H9 (cell line): Measurements from ENCODE around the gene TMEM60. TPM values are rescaled to one million over a fixed set of nuclear protein-coding genes. Genes with fewer than 3 reads are reported as not detected.

Experiments used
- DNase-seq: peaks from one replicate; pipeline ENCODE4 v3.0.0-alpha.2; 2017
- H2AFZ ChIP-seq: one replicate; pipeline ENCODE4 v1.6.1; 2013; ENCODE audit warnings: mild to moderate bottlenecking, low read length, control low read depth, moderate library complexity
- H2AK5ac ChIP-seq: 2 replicates; pipeline ENCODE4 v1.6.1; 2013; ENCODE audit warnings: low read length, control low read depth, mixed read lengths; ENCODE audit not compliant: insufficient read length
- H2BK120ac ChIP-seq: one replicate; pipeline ENCODE4 v1.6.1; 2013; ENCODE audit warnings: low read depth, mild to moderate bottlenecking, low read length, control low read depth, inconsistent platforms; ENCODE audit not compliant: poor library complexity, severe bottlenecking
- H2BK12ac ChIP-seq: 2 replicates; pipeline ENCODE4 v1.6.1; 2013; ENCODE audit warnings: low read length, control low read depth, mixed read lengths, low read depth; ENCODE audit not compliant: insufficient read length
- H2BK15ac ChIP-seq: 2 replicates; pipeline ENCODE4 v1.6.1; 2013; ENCODE audit warnings: low read depth, low read length, control low read depth
- H2BK20ac ChIP-seq: one replicate; pipeline ENCODE4 v1.6.1; 2013; ENCODE audit warnings: low read depth, mild to moderate bottlenecking, low read length, control low read depth, inconsistent platforms; ENCODE audit not compliant: poor library complexity, severe bottlenecking
- H2BK5ac ChIP-seq: 2 replicates; pipeline ENCODE4 v1.6.1; 2013; ENCODE audit warnings: low read length, control low read depth, mixed read lengths; ENCODE audit not compliant: insufficient read length
- H3K14ac ChIP-seq: 2 replicates; pipeline ENCODE4 v1.6.1; 2013; ENCODE audit warnings: low read length, control low read depth; ENCODE audit not compliant: insufficient read depth
- H3K18ac ChIP-seq: 2 replicates; pipeline ENCODE4 v1.6.1; 2013; ENCODE audit warnings: low read depth, mild to moderate bottlenecking, mixed read lengths, low read length, control low read depth; ENCODE audit not compliant: insufficient read length
- H3K23ac ChIP-seq: 2 replicates; pipeline ENCODE4 v1.6.1; 2013; ENCODE audit warnings: low read length, control low read depth, mixed read lengths, low read depth; ENCODE audit not compliant: insufficient read length
- H3K23me2 ChIP-seq: 2 replicates; pipeline ENCODE4 v1.6.1; 2013; ENCODE audit warnings: low read depth, mild to moderate bottlenecking, mixed read lengths, low read length, control low read depth; ENCODE audit not compliant: insufficient read length, poor library complexity, severe bottlenecking
- H3K27ac ChIP-seq: 2 replicates; pipeline ENCODE4 v1.5.1; 2013; ENCODE audit warnings: low read length, control low read depth, mixed read lengths, low read depth; ENCODE audit not compliant: insufficient read length
- H3K27me3 ChIP-seq: 2 replicates; pipeline ENCODE4 v1.6.1; 2013; ENCODE audit warnings: low read length, control low read depth, inconsistent platforms; ENCODE audit not compliant: insufficient read depth
- H3K4ac ChIP-seq: 2 replicates; pipeline ENCODE4 v1.6.1; 2013; ENCODE audit warnings: low read depth, mild to moderate bottlenecking, control low read depth, inconsistent platforms, low read length, moderate library complexity
- H3K4me1 ChIP-seq: 2 replicates; pipeline ENCODE4 v1.6.1; 2013; ENCODE audit warnings: low read length, control low read depth, inconsistent platforms; ENCODE audit not compliant: insufficient read depth
- H3K4me2 ChIP-seq: 2 replicates; pipeline ENCODE4 v1.6.1; 2013; ENCODE audit warnings: low read length, control low read depth, mixed read lengths; ENCODE audit not compliant: insufficient read length, insufficient read depth
- H3K56ac ChIP-seq: 2 replicates; pipeline ENCODE4 v1.6.1; 2013; ENCODE audit warnings: low read depth, mild to moderate bottlenecking, mixed read lengths, low read length, control low read depth; ENCODE audit not compliant: insufficient read length
- H3K79me1 ChIP-seq: 2 replicates; pipeline ENCODE4 v1.6.1; 2013; ENCODE audit warnings: low read depth, mild to moderate bottlenecking, moderate library complexity, low read length, control low read depth, inconsistent platforms; ENCODE audit not compliant: insufficient read depth, poor library complexity, severe bottlenecking
- H3K79me2 ChIP-seq: 2 replicates; pipeline ENCODE4 v1.6.1; 2013; ENCODE audit warnings: low read length, control low read depth, inconsistent platforms; ENCODE audit not compliant: insufficient read depth
- H3K9ac ChIP-seq: 2 replicates; pipeline ENCODE4 v1.6.1; 2013; ENCODE audit warnings: low read length, control low read depth, mixed read lengths; ENCODE audit not compliant: insufficient read length; ENCODE audit errors: extremely low read depth
- H3K9me3 ChIP-seq: one replicate; pipeline ENCODE4 v1.6.1; 2013; ENCODE audit warnings: low read depth, low read length, inconsistent platforms; ENCODE audit not compliant: control insufficient read depth
- H3T11ph ChIP-seq: one replicate; pipeline ENCODE4 v1.6.1; 2013; ENCODE audit warnings: mild to moderate bottlenecking, low read length, control low read depth, inconsistent platforms
- H4K20me1 ChIP-seq: one replicate; pipeline ENCODE4 v1.6.1; 2013; ENCODE audit not compliant: control insufficient read depth, insufficient read length, insufficient read depth
- H4K5ac ChIP-seq: 2 replicates; pipeline ENCODE4 v1.6.1; 2013; ENCODE audit warnings: low read depth, mild to moderate bottlenecking, mixed read lengths, low read length, control low read depth; ENCODE audit not compliant: insufficient read length
- H4K8ac ChIP-seq: replicated peaks from 2 replicates; pipeline ENCODE4 v1.6.1; 2013; ENCODE audit warnings: low read length, control low read depth, mixed read lengths, low read depth; ENCODE audit not compliant: insufficient read length
- H4K91ac ChIP-seq: 2 replicates; pipeline ENCODE4 v1.6.1; 2013; ENCODE audit warnings: low read depth, mild to moderate bottlenecking, moderate library complexity, mixed read lengths, low read length, control low read depth; ENCODE audit not compliant: insufficient read length
- H3K27ac Mint-ChIP-seq, 3 experiments: 2 replicates in 2 of 3; 3 replicates in 1 of 3; pipeline ENCODE4 v1.8.0; 2020 to 2021; ENCODE audit warnings: mixed read lengths in 3 of 3, mild to moderate bottlenecking in 1 of 3, moderate library complexity in 1 of 3
- H3K27me3 Mint-ChIP-seq: 2 replicates; pipeline ENCODE4 v1.8.0; 2021; ENCODE audit warnings: low read depth, mild to moderate bottlenecking, moderate library complexity, mixed read lengths
- H3K36me3 Mint-ChIP-seq, 3 experiments: 2 replicates in 2 of 3; 3 replicates in 1 of 3; pipeline ENCODE4 v1.8.0; 2020 to 2021; ENCODE audit warnings: low read depth in 3 of 3, mixed read lengths in 3 of 3; ENCODE audit not compliant: insufficient read depth in 1 of 3
- H3K4me1 Mint-ChIP-seq, 2 experiments: 2 replicates each; pipeline ENCODE4 v1.8.0; 2020; ENCODE audit warnings: mixed read lengths in 2 of 2
- H3K4me3 Mint-ChIP-seq, 2 experiments: 2 replicates in 1 of 2; 3 replicates in 1 of 2; pipeline ENCODE4 v1.8.0; 2020 to 2021; ENCODE audit warnings: mild to moderate bottlenecking in 2 of 2, mixed read lengths in 2 of 2, moderate library complexity in 1 of 2
- H3K9me3 Mint-ChIP-seq, 2 experiments: 2 replicates in 1 of 2; 3 replicates in 1 of 2; pipeline ENCODE4 v1.8.0; 2020; ENCODE audit warnings: mild to moderate bottlenecking in 2 of 2, mixed read lengths in 2 of 2, moderate library complexity in 1 of 2
- WGBS: extraction: QIAGEN DNeasy Blood & Tissue Kit; methylation state at CpG from one replicate; pipeline ENCODE4 v1.1.7; 2013; ENCODE audit warnings: missing lambda C conversion rate, low lambda C conversion rate, mixed read lengths; ENCODE audit not compliant: insufficient read length; ENCODE audit errors: extremely low coverage; 5-methylcytosine and 5-hydroxymethylcytosine counted together
- total RNA-seq: library from RNA; stranded (reverse); gene quantifications from 2 replicates; pipeline ENCODE4 v1.2.1, GENCODE V29; 2021
- TF ChIP-seq, protein P1 (sequence below): fragments of 200-600 bp; sonication (generic); conservative IDR thresholded peaks from 3 replicates; pipeline ENCODE4 v1.8.0; 2021; ENCODE audit warnings: antibody characterized with exemption, mild to moderate bottlenecking

Gene TMEM60
- total RNA-seq, 1 experiment from 2014 or later, result 14.3 TPM

DNA sequence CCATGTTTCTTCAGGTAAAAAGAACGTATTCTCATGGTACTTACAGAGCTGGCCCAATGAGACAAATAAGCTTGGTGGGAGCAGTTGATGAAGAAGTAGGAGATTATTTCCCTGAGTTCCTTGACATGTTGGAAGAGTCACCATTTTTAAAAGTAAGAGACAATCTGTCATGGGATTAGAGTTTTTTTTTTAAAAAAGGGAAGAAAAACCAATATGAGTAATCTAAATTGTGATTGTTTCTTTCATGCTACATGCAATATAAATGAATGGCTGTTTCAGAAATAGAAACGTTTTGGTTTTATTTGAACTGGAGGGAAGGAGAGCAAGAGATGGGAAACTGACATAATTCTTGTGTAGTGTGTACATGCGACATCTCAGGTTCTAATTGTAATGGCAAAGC is 32.8 kb downstream of the TMEM60 start:
- Histone ChIP-seq H3K4me2 (no peak overlapping the region), H3K23ac (no peak overlapping the region), H4K91ac (no peak overlapping the region), H2BK12ac (no peak overlapping the region), H4K8ac (no peak overlapping the region), H3K79me2 (no peaks in the 10 kb centered on the region; the same call in 1 of the 2 replicates), H3K27me3 (no peaks in the 10 kb centered on the region), H3K79me1 (peaks cover 2% of the 10 kb centered on the region), H3K4me1 (no peaks in the 10 kb centered on the region; the same call in 1 of the 2 replicates), H4K5ac (no peak overlapping the region), H3K23me2 (no peaks in the 10 kb centered on the region), H3K56ac (no peak overlapping the region), H2BK15ac (no peak overlapping the region), H2BK20ac (no peak overlapping the region), H3K9me3 (no peaks in the 10 kb centered on the region), H4K20me1 (no peaks in the 10 kb centered on the region), H3K14ac (no peak overlapping the region), H2AFZ (no peak overlapping the region), H3K4ac (no peak overlapping the region), H2BK5ac (no peak overlapping the region), H3T11ph (no peak overlapping the region), H3K27ac (no peak overlapping the region), H3K18ac (no peak overlapping the region), H2BK120ac (no peak overlapping the region), H3K9ac (no peak overlapping the region), H2AK5ac (no peak overlapping the region)
- TF ChIP-seq, protein P1, sequence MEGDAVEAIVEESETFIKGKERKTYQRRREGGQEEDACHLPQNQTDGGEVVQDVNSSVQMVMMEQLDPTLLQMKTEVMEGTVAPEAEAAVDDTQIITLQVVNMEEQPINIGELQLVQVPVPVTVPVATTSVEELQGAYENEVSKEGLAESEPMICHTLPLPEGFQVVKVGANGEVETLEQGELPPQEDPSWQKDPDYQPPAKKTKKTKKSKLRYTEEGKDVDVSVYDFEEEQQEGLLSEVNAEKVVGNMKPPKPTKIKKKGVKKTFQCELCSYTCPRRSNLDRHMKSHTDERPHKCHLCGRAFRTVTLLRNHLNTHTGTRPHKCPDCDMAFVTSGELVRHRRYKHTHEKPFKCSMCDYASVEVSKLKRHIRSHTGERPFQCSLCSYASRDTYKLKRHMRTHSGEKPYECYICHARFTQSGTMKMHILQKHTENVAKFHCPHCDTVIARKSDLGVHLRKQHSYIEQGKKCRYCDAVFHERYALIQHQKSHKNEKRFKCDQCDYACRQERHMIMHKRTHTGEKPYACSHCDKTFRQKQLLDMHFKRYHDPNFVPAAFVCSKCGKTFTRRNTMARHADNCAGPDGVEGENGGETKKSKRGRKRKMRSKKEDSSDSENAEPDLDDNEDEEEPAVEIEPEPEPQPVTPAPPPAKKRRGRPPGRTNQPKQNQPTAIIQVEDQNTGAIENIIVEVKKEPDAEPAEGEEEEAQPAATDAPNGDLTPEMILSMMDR, result no peak
- H3K27me3 Mint-ChIP-seq, result no peaks in the 10 kb centered on the region
- WGBS, result no CpG with 5 or more reads among the region's 3 CpGs
- no peaks in the 10 kb centered on the region for H3K9me3 Mint-ChIP-seq
- DNase-seq, result no peak
- H3K27ac Mint-ChIP-seq, result peak overlapping the region in 1 of 3 experiments; percentile 41; a peak in 3 of 7 replicates
- H3K36me3 Mint-ChIP-seq, result peaks cover 8 to 21% (median 18%) of the 10 kb centered on the region in 3 experiments; a peak in 6 of 7 replicates
- H3K4me1 Mint-ChIP-seq, result peaks cover 0 to 12% of the 10 kb centered on the region in 2 experiments; a peak in 3 of 4 replicates
- H3K4me3 Mint-ChIP-seq, result no peak overlapping the region
